Measurements from ENCODE around the gene PNMA8C.

GRCh38 chr19:46474211-46474610 is 45.5 kb upstream of the PNMA8C start:
- TF ChIP-seq POLR2AphosphoS5 (IDR thresholded peaks at IDR 0.05; ENCODE audit: low read depth) (no peak), EZH2phosphoT487 (IDR thresholded peaks at IDR 0.05; ENCODE audit: unreplicated experiment) (no peak), EZH2 (IDR thresholded peaks at IDR 0.05; ENCODE audit: low read depth, unreplicated experiment) (no peak), ZNF331 (CRISPR knock-in tag; IDR thresholded peaks at IDR 0.05; ENCODE audit: low read depth) (no peak), ETS1 (IDR thresholded peaks at IDR 0.05) (no peak), JUNB (IDR thresholded peaks at IDR 0.05; ENCODE audit: unreplicated experiment) (no peak), CREB1 (CRISPR knock-in tag; IDR thresholded peaks at IDR 0.05; ENCODE audit: low read depth) (no peak), STAT1 (IDR thresholded peaks at IDR 0.05; ENCODE audit: unreplicated experiment) (no peak), NANOG (IDR thresholded peaks at IDR 0.05; ENCODE audit: borderline replicate concordance) (no peak), ZNF462 (CRISPR knock-in tag; IDR thresholded peaks at IDR 0.05) (no peak), ZNF114 (CRISPR knock-in tag; IDR thresholded peaks at IDR 0.05) (no peak)
- TF ChIP-seq, protein P1, sequence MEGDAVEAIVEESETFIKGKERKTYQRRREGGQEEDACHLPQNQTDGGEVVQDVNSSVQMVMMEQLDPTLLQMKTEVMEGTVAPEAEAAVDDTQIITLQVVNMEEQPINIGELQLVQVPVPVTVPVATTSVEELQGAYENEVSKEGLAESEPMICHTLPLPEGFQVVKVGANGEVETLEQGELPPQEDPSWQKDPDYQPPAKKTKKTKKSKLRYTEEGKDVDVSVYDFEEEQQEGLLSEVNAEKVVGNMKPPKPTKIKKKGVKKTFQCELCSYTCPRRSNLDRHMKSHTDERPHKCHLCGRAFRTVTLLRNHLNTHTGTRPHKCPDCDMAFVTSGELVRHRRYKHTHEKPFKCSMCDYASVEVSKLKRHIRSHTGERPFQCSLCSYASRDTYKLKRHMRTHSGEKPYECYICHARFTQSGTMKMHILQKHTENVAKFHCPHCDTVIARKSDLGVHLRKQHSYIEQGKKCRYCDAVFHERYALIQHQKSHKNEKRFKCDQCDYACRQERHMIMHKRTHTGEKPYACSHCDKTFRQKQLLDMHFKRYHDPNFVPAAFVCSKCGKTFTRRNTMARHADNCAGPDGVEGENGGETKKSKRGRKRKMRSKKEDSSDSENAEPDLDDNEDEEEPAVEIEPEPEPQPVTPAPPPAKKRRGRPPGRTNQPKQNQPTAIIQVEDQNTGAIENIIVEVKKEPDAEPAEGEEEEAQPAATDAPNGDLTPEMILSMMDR (conservative IDR thresholded peaks at IDR 0.05; ENCODE audit: low read depth in 2 of 2): no peak
- TF ChIP-seq, protein P2, sequence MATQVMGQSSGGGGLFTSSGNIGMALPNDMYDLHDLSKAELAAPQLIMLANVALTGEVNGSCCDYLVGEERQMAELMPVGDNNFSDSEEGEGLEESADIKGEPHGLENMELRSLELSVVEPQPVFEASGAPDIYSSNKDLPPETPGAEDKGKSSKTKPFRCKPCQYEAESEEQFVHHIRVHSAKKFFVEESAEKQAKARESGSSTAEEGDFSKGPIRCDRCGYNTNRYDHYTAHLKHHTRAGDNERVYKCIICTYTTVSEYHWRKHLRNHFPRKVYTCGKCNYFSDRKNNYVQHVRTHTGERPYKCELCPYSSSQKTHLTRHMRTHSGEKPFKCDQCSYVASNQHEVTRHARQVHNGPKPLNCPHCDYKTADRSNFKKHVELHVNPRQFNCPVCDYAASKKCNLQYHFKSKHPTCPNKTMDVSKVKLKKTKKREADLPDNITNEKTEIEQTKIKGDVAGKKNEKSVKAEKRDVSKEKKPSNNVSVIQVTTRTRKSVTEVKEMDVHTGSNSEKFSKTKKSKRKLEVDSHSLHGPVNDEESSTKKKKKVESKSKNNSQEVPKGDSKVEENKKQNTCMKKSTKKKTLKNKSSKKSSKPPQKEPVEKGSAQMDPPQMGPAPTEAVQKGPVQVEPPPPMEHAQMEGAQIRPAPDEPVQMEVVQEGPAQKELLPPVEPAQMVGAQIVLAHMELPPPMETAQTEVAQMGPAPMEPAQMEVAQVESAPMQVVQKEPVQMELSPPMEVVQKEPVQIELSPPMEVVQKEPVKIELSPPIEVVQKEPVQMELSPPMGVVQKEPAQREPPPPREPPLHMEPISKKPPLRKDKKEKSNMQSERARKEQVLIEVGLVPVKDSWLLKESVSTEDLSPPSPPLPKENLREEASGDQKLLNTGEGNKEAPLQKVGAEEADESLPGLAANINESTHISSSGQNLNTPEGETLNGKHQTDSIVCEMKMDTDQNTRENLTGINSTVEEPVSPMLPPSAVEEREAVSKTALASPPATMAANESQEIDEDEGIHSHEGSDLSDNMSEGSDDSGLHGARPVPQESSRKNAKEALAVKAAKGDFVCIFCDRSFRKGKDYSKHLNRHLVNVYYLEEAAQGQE (IDR thresholded peaks at IDR 0.05; ENCODE audit: unreplicated experiment): no peak
